GM12878 (cell line): ENCODE measurements around the gene RBM19. TPM values are rescaled to one million over a fixed set of nuclear protein-coding genes. Genes with fewer than 3 reads are reported as not detected.

ENCODE experiments used
- ATAC-seq: fragments of 200-7000 bp; cut with Tn5 transposase; 3 replicates; pipeline ENCODE4 v1.9.1; 2020; ENCODE audit warnings: mild to moderate bottlenecking, moderate library complexity
- BruUV-seq: library from RNA; stranded (reverse); fragments of 400-500 nt; replicated peaks from 2 replicates; lab custom pipeline; 2021; lab: Mats Ljungman, UMichigan
- CTCF ChIA-PET: fragments of 300-600 bp; sonication (Branson Sonifier 250); formaldehyde crosslinking; extraction: SDS; loops from one replicate; lab custom pipeline; 2021; ENCODE audit warnings: inconsistent platforms; lab: Yijun Ruan, JAX
- POLR2A ChIA-PET: fragments of 350-600 bp; formaldehyde crosslinking; extraction: SDS; loops from one replicate; lab custom pipeline; 2021; ENCODE audit warnings: inconsistent platforms; lab: Charles Lee
- RAD21 ChIA-PET: fragments of 300-600 bp; sonication (Branson Sonifier 250); formaldehyde crosslinking; loops from one replicate; lab custom pipeline; 2023; ENCODE audit warnings: antibody characterized with exemption; ENCODE audit not compliant: unreplicated experiment; lab: Charles Lee
- SMC1A ChIA-PET: fragments of 300-600 bp; sonication (Branson Sonifier 250); formaldehyde crosslinking; loops from one replicate; lab custom pipeline; 2023; ENCODE audit not compliant: unreplicated experiment, uncharacterized antibody; lab: Charles Lee
- DNase-seq: peaks from one replicate; pipeline ENCODE4 v3.0.0-alpha.2; 2011; ENCODE audit warnings: low read depth, low spot score
- FAIRE-seq: peaks from 3 replicates; lab custom pipeline; 2011; peaks lifted over from hg19 to GRCh38; lab: Jason Lieb, UNC
- H2AFZ ChIP-seq: 2 replicates; pipeline ENCODE4 v1.6.0; 2011; ENCODE audit warnings: low read depth, low read length, control low read depth; ENCODE audit not compliant: control insufficient read depth
- H3K27ac ChIP-seq: 2 replicates; pipeline ENCODE4 v1.5.1; 2011; ENCODE audit warnings: control low read depth; ENCODE audit not compliant: control insufficient read depth, insufficient read depth
- H3K27me3 ChIP-seq, 2 experiments: replicated peaks in 1 of 2; 2 replicates each; pipeline versions ENCODE4 v1.6.0 to v1.6.1; 2011; ENCODE audit warnings: low read length in 1 of 2; ENCODE audit not compliant: control insufficient read depth in 2 of 2, insufficient read depth in 2 of 2
- H3K36me3 ChIP-seq, 2 experiments: 2 replicates each; pipeline ENCODE4 v1.5.1; 2011; ENCODE audit warnings: low read length in 1 of 2; ENCODE audit not compliant: control insufficient read depth in 2 of 2, insufficient read depth in 2 of 2
- H3K4me1 ChIP-seq: 2 replicates; pipeline ENCODE4 v1.6.1; 2011; ENCODE audit warnings: mild to moderate bottlenecking, low read length, moderate library complexity, mixed read lengths; ENCODE audit not compliant: control insufficient read depth, insufficient read depth
- H3K4me2 ChIP-seq: 2 replicates; pipeline ENCODE4 v1.6.0; 2011; ENCODE audit warnings: control low read depth; ENCODE audit not compliant: control insufficient read depth, insufficient read depth
- H3K4me3 ChIP-seq: fragments of 200-600 bp; sonication (generic); 2 replicates; pipeline ENCODE4 v1.5.1; 2016
- H3K79me2 ChIP-seq: 2 replicates; pipeline ENCODE4 v1.6.0; 2011; ENCODE audit warnings: low read length; ENCODE audit not compliant: control insufficient read depth, insufficient read depth
- H3K9ac ChIP-seq: 2 replicates; pipeline ENCODE4 v1.8.0; 2011; ENCODE audit warnings: low read length, control low read depth, mixed read lengths; ENCODE audit not compliant: control insufficient read depth, insufficient read depth
- H3K9me3 ChIP-seq: replicated peaks from 3 replicates; pipeline ENCODE4 v1.5.1; 2011; ENCODE audit warnings: mild to moderate bottlenecking, low read length; ENCODE audit not compliant: control insufficient read depth, insufficient read depth
- H4K20me1 ChIP-seq: 2 replicates; pipeline ENCODE4 v1.6.0; 2011; ENCODE audit not compliant: control insufficient read depth, insufficient read depth
- E2F4 ChIP-seq: IDR thresholded peaks from 2 replicates; pipeline ENCODE4 v1.6.1; 2012; ENCODE audit warnings: low read depth, low read length, improper control_type of control experiment
- ELK1 ChIP-seq: IDR thresholded peaks from 2 replicates; pipeline ENCODE4 v1.6.1; 2012; ENCODE audit warnings: low read depth, low read length, improper control_type of control experiment
- EZH2 ChIP-seq: IDR thresholded peaks from 2 replicates; pipeline ENCODE4 v1.6.1; 2012; ENCODE audit warnings: low read depth, mild to moderate bottlenecking, control low read depth, inconsistent platforms, low read length, borderline replicate concordance; ENCODE audit not compliant: control insufficient read depth
- IKZF2 ChIP-seq, 2 experiments: fragments of 450-650 bp; IDR thresholded peaks; 2 replicates each; pipeline ENCODE4 v1.6.1; 2017; ENCODE audit warnings: mild to moderate bottlenecking in 2 of 2, moderate library complexity in 2 of 2
- RFX5 ChIP-seq: IDR thresholded peaks from 2 replicates; pipeline ENCODE4 v1.6.1; 2011; ENCODE audit warnings: low read depth, low read length, improper control_type of control experiment
- TCF3 ChIP-seq: IDR thresholded peaks from 2 replicates; pipeline ENCODE4 v1.6.1; 2012; ENCODE audit warnings: low read depth, mild to moderate bottlenecking, low read length, borderline replicate concordance; ENCODE audit not compliant: insufficient read depth
- ZBTB40 ChIP-seq: fragments of 450-650 bp; IDR thresholded peaks from 2 replicates; pipeline ENCODE4 v1.6.1; 2016; ENCODE audit warnings: mild to moderate bottlenecking, moderate library complexity, borderline replicate concordance
- WGBS: methylation state at CpG from one replicate; pipeline ENCODE4 v1.1.6; 2016; ENCODE audit warnings: low lambda C conversion rate; ENCODE audit not compliant: insufficient replicate concordance, insufficient coverage; ENCODE audit errors: missing lambda C conversion rate; 5-methylcytosine and 5-hydroxymethylcytosine counted together
- in situ Hi-C: fragments of 300-500 bp; cut with MboI; formaldehyde crosslinking; loops from 9 replicates; pipeline ENCODE4 v1.14.3; 2018; ENCODE audit warnings: mixed read lengths
- intact Hi-C: fragments of 100-400 bp; cut with micrococcal nuclease; formaldehyde crosslinking; loops from one replicate; pipeline ENCODE4 v1.14.2; 2022; ENCODE audit not compliant: unreplicated experiment
- polyA plus RNA-seq, 11 experiments: library from polyadenylated mRNA; depleted of rRNA in 4 of 11; unstranded in 6 of 11; stranded (reverse) in 5 of 11; fragments of >200 nt; fragmentation: Nextera tagmentation in 4 of 11; fragmentation: Illumina TruSeq in 1 of 11; extraction: Ambion mirVana in 4 of 11; extraction: Trizol in 1 of 11; gene quantifications; 1 replicate in 1 of 11; 2 replicates in 10 of 11; pipeline versions ENCODE4 v1.2.1 to v1.2.3, GENCODE V29; 2011 to 2016; ENCODE audit warnings: inconsistent platforms in 2 of 11, missing spikeins in 2 of 11, low read depth in 1 of 11
- total RNA-seq, 4 experiments: library from RNA; depleted of rRNA in 3 of 4; stranded (reverse); fragments of >200 nt in 3 of 4; fragmentation: Illumina TruSeq in 1 of 4; extraction: Trizol in 1 of 4; gene quantifications; 2 replicates each; pipeline versions ENCODE4 v1.2.1 to v1.2.3, GENCODE V29; 2013 to 2021
- TF ChIP-seq, protein P1 (sequence below): fragments of 450-650 bp; IDR thresholded peaks from 2 replicates; pipeline ENCODE4 v1.6.1; 2017; ENCODE audit warnings: mild to moderate bottlenecking, low read depth, inconsistent platforms; ENCODE audit not compliant: poor library complexity, severe bottlenecking
- TF ChIP-seq, protein P2 (sequence below): fragments of 450-650 bp; IDR thresholded peaks from 2 replicates; pipeline ENCODE4 v1.6.1; 2017; ENCODE audit warnings: antibody characterized with exemption, mild to moderate bottlenecking, moderate library complexity

RBM19 gene
- total and polyA plus RNA-seq, 10 of the 15 experiments (the other 5 are each of a cell fraction or from before 2014, with no cell fraction given), result 4.2 to 42.9 (median 28.4) TPM

GRCh38 chr12:113939867-113940266 is 26.3 kb downstream of the RBM19 start (continued):
- TF ChIP-seq EZH2 (no peak), ELK1 (no peak), TCF3 (no peak), ZBTB40 (no peak)

DNA sequence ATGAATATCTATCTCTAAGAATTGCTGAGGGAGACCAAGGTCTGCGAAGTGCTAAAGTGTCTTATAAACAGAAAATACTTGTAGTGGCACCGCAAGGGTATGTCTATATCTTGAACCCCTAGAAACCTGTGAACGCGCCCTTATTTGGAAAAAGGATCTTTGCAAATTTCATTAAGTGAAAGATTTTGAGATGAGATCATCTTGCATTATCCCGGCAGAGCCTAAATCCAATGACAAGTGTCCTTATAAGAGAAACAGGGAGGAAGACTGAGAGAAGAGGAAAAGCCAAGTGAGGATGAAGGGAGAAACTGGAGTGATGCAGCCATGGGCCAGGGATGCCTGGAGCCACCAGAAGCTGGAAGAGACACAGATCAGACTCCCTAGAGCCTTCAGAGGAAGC is 27.7 kb downstream of the RBM19 start:
- ChIA-PET POLR2A (no interaction called here), SMC1A (no interaction called here), RAD21 (no interaction called here), CTCF (interaction anchor here (0.9 to 1.3 kb wide), 2 partner anchors 28 to 570 kb away, joined by 3 read pairs; partner anchors contain the start of gene RBM19)
- Histone ChIP-seq H2AFZ (no peak overlapping the region), H3K9ac (no peak overlapping the region), H3K27ac (no peak overlapping the region), H3K27me3 (no peaks in the 10 kb centered on the region), H3K79me2 (no peaks in the 10 kb centered on the region), H3K4me3 (no peak overlapping the region), H3K4me2 (no peak overlapping the region), H4K20me1 (no peaks in the 10 kb centered on the region), H3K4me1 (no peaks in the 10 kb centered on the region), H3K9me3 (no peaks in the 10 kb centered on the region), H3K36me3 (peaks cover 11 to 12% of the 10 kb centered on the region in 2 experiments)
- no peak for FAIRE-seq
- BruUV-seq, result no TSS peak
- intact Hi-C loops (no loop called here), in situ Hi-C loops (no loop called here)
- ATAC-seq, result no peak
- WGBS, result 99% methylated on average over 5 of the region's 5 CpGs
- no peak for DNase-seq
- TF ChIP-seq, protein P1, sequence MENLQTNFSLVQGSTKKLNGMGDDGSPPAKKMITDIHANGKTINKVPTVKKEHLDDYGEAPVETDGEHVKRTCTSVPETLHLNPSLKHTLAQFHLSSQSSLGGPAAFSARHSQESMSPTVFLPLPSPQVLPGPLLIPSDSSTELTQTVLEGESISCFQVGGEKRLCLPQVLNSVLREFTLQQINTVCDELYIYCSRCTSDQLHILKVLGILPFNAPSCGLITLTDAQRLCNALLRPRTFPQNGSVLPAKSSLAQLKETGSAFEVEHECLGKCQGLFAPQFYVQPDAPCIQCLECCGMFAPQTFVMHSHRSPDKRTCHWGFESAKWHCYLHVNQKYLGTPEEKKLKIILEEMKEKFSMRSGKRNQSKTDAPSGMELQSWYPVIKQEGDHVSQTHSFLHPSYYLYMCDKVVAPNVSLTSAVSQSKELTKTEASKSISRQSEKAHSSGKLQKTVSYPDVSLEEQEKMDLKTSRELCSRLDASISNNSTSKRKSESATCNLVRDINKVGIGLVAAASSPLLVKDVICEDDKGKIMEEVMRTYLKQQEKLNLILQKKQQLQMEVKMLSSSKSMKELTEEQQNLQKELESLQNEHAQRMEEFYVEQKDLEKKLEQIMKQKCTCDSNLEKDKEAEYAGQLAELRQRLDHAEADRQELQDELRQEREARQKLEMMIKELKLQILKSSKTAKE, result no peak
- TF ChIP-seq E2F4, result no peak
- no peak for TF ChIP-seq IKZF2 (IDR thresholded peaks at IDR 0.05)
- no peak for TF ChIP-seq RFX5
- TF ChIP-seq, protein P2, sequence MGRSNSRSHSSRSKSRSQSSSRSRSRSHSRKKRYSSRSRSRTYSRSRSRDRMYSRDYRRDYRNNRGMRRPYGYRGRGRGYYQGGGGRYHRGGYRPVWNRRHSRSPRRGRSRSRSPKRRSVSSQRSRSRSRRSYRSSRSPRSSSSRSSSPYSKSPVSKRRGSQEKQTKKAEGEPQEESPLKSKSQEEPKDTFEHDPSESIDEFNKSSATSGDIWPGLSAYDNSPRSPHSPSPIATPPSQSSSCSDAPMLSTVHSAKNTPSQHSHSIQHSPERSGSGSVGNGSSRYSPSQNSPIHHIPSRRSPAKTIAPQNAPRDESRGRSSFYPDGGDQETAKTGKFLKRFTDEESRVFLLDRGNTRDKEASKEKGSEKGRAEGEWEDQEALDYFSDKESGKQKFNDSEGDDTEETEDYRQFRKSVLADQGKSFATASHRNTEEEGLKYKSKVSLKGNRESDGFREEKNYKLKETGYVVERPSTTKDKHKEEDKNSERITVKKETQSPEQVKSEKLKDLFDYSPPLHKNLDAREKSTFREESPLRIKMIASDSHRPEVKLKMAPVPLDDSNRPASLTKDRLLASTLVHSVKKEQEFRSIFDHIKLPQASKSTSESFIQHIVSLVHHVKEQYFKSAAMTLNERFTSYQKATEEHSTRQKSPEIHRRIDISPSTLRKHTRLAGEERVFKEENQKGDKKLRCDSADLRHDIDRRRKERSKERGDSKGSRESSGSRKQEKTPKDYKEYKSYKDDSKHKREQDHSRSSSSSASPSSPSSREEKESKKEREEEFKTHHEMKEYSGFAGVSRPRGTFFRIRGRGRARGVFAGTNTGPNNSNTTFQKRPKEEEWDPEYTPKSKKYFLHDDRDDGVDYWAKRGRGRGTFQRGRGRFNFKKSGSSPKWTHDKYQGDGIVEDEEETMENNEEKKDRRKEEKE, result no peak
